Activated CD8-positive, alpha-beta memory T cell treated with anti-CD3 and anti-CD28 coated beads, Interleukin-2, amount 50 U/mL, for 1 hour (primary cell): ENCODE measurements around the gene METTL9.
A peak's percentile ranks its signal among the peaks of the same experiment; 100 is the strongest.
"Not testable (repeated sequence)": the region's sequence is repeated elsewhere in the genome, so short reads cannot be mapped to it uniquely, and the experiment has no call there.

Experiments
- DNase-seq: peaks from one replicate; pipeline ENCODE4 v3.0.0-alpha.2; 2020; ENCODE audit errors: extremely low read depth

Gene METTL9

DNA sequence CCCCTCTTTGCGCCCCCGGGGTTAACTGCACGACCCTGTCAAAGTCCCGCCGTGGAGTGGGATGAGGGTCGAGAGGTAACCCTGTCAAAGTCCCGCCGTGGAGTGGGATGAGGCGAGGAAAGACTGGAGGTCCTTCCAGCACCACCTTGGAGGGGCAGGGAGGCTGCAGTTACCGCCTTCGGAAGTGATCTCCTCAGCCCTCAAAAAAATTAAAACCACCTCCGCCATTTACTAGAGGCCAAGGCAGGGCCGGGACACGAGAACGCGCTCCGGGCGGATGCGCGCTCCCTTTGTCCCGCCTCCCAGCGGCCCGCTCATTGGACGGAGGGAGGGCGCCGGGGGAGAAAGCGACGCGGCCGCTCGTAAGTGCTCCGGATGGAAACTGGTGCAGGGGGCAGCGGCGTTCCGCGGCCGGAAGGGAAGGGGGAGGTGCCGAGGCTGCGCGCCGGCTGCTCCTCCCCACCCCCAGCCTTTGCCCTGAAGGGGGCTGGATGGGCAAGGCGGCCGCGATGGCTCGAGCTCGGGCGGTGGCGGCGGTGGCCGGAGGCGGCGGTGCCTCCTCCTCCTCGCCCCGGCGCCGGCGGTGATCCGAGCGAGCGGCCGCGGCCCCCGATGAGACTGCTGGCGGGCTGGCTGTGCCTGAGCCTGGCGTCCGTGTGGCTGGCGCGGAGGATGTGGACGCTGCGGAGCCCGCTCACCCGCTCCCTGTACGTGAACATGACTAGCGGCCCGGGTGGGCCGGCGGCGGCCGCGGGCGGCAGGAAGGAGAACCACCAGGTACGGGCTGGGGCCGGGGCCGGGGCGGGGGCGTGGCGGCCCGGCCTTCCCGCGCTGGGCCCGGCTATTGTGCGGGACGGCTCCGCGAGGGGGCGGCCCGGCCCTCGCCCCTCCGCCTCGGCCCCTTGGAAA, at the start of gene METTL9:
TSS of gene METTL9 (plus strand) at position 456 of the 909 bp plus-strand sequence. CDS start at position 613, 157 bp downstream.
- peak; percentile 78 for DNase-seq

DNA sequence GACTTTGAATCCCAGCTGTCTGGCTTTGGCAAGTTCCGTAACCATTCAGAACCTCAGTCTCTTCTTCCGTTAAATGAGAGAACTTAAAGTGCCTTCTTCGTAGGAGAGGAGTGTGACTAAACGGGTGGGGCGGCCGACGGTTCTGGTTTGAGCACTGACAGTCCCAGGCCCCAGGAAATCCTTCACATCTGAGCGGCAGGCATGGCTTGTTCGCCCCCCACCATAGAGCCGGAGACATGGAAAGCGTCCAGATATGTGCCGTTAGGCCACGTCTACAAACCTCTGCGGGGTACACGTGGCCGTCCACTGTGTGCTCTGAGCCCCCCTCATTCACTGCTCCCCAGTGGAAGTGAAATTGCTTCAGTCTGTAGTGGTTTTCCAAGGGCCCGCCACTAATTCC, 49.4 kb upstream of the METTL9 start:
- DNase-seq = not testable (repeated sequence)

DNA sequence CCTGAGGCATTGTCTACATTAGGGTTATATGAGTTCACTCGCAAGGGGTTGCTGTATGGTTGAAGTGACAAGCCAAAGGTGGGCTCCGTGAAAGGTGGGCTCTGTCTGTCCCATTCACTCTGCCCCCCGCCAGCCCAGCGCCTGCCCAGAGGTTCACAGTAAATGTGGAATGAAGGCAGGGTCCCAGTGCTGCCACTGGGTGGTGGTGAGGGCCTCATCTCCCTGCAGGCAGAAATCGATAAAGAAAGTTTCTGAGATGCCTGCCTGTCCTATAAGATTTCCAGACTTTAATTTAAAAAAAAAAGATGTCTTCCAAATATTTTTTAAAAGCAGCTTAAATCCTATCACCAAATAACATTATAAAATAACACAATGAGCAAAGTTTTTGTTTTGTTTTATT, 48.9 kb upstream of the METTL9 start:
- not testable (repeated sequence) for DNase-seq

DNA sequence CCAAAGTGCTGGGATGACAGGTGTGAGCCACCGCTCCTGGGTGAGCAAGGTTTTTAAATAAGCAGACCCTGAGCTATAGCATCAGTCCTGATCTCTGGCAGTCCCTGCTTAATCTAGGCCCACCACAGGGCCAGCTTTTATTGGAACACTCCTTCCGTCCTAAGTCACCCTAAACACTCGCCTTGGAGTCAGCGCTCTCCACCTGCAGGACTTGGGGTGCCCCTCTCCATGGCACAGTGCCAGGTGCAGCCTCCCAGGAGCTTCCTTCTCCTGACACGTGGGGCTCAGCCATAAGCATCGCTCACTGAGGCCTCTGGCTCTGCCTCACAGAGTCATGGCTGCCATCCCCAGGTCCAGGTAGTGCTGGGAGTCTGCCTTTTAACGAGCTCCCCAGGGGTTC, 48.3 kb upstream of the METTL9 start:
- DNase-seq = not testable (repeated sequence)

DNA sequence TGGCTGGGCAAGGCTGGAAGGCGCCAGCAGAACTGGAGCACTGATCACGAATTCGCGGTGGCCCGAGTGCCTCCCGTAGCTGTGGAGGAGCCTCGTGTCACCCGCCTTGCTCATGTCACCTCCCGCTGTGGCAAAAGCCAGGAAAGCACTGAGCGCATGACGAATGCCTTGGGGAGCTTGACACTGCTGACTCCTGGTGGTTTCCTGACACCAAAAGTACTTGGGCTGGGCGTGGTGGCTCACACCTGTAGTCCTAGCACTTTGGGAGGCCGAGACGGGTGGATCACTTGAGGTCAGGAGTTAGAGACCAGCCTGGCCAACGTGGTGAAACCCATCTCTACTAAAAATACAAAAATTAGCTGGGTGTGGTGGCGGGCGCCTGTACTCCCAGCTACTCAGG, 47.8 kb upstream of the METTL9 start:
- not testable (repeated sequence) for DNase-seq

DNA sequence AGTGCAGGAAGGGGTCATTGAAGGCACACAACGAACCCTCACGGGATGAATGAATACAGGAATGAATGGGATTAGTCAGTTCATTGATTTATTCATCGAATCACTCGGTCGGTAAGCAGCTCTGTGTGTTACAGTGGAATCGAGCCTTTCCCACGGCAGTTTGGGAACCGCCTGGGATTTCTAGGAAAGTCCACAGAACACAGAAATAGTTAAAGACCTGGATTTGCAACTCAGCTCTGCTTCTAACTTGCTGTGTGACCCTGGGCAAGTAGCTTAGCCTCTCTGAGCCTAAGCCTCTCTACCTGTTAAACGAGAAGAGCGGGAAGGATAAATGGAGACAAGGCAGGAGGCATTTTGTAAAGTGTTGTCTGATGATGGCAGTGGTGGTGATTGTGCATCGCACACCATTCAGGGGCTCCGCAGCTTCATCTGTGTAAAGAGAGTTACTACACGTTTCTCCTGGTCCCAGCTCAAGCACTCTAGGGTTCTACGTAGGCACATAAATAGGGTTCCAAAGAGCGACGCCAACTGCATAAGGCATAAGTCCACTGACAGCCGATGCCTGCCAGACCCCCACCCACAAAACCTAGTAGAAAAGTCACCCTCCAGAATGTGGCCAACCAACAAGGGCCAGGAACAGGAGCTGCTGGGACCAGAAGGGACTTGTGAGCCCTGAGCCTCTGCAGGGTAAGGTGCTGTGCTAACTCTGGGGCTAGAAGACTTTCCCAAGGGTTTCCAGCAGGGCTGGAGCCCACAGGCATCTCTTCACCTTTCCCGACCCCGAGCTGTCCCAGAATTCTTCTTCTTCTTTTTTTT, 45.7 kb upstream of the METTL9 start:
- DNase-seq = not testable (repeated sequence)

DNA sequence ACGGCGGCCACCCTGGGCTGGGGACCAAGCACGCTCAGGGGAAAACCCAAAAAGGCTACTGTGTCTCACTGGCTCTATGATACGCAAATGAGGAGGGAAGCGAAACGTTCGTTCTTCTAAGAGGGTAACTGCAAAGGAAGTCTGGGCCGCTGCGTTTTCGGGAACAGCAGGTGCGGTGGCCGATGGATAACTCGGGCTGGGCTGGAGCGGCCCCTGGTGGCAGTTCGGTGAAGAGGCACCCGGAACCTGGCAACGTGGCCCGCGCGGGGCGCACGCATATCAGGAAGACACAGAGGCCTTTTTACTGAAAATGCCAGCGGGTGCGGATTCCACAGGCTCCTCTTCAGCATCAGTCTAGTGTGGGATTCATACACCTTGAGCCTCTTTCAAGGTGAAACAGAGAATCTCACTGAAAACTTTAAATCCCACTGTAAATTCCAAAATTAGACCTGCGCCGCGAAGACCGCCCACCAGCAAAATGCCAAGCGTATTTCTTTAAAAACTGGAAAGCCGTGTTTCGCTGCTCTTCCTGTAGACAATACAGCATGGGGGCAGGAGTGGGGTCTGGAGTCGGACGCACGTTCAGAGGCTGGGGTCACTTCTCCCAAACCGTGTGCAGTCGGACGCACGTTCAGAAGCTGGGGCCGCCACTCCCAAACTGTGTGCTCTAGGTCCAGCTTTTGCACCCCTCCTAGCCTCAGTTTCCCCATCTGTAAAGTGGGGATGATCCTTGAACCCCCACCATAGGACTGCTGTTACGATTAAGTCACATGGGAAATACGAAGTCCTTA, 44.4 kb upstream of the METTL9 start:
- DNase-seq = peak; percentile 78

DNA sequence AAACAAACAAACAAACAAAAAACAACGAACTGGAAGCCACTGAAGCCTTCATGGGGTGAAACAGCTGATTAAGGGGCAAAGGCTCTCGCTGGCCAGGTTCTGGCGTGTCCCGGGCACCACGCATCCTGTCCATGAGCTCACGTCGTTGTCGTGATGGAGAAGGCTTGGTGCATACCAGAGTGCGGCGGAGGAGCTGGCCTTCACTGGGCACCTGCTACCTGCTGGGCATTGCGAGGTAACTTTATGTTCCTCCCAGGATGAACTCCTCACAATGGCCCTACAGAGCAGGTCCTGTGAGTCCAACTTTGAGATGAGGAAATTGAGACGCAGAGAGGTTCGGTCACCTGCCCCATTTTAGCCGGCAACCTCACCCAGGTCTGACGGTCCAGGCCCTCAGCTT, 43.8 kb upstream of the METTL9 start:
- DNase-seq = not testable (repeated sequence)

DNA sequence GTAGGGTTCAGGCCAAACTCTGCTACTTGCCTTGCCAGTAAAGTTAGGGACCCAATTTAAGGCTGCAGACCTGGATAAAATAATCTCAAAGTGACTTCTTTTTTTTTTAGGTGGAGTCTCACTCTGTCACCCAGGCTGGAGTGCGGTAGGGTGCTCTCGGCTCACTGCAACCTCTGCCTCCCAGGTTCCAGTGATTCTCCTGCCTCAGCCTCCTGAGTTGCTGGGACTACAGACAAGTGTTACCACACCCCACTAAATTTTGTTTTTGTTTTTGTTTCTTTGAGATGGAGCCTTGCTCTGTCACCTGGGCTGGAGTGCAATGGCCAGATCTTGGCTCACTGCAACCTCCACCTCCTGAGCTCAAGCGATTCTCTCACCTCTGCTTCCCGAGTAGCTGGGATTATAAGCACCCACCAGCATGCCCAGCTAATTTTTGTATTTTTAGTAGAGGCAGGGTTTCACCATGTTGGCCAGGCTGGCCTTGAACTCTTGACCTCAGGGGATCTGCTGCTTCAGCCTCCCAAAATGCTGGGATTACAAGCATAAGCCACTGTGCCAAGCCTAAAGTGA, 43.3 kb upstream of the METTL9 start:
- not testable (repeated sequence) for DNase-seq

DNA sequence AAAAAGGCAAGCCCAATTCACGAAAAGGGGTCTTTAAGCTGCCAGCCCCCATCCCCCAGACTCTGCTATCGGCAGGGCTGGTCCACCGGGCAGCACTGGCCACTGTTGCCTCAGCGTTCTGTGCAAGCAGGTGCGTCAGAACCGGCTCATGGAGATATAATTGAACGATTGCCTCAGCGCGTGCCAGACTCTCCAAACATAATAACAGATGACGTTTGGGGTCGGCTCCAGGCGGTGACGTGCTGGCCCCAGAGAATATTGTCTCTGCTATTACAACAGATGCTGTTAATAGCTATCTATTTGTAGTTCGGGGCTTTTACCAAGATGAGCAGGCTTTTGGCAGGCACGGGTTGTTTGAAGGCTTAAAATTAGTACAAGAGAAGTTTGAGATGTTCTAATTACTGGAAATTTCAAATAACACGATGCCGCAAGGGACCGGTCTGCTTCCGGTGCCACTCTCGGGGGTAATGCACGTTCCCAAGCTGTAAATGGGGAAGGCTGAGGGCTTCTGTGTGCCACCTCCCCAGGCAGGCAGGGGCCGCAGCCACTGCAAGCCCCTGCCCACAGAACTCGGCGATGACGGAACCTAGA, 42.6 kb upstream of the METTL9 start:
- DNase-seq = not testable (repeated sequence)

DNA sequence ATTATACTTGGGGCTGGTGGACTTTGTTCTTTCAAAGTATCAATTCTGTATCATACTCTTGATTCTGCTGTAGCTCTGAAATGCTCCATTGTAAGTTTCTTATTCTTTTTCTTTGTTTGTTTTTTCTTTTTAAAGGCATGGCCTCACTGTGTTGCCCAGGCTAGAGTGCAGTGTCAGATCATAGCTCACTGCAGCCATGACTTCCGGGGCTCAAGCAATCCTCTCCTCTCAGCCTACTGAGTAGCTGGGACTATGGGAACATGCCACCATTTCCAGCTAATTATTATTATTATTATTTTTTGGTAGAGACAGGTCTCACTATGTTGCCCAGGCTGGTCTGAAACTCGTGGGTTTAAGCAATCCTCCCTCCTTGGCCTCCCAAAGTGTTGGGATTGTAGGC, 38.9 kb upstream of the METTL9 start:
- DNase-seq = no peak

DNA sequence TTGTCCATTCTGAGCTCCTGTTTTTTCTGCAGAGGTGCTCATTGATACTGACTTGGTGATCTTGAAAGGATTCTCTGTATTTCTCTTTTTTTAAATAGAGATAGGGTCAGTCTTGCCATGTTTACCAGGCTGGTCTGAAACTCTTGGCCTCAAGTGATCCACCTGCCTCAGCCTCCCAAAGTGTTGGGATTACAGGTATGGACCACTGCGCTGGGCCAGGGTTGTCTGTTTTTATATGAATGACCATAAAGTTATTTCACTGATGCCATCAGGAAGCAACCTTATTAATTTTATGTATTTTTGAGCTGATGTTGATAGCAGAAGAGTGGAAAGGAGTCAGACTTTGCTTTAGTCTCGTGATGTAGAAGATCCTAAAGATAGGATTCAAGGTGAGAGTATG, 35.7 kb upstream of the METTL9 start:
- DNase-seq = no peak

DNA sequence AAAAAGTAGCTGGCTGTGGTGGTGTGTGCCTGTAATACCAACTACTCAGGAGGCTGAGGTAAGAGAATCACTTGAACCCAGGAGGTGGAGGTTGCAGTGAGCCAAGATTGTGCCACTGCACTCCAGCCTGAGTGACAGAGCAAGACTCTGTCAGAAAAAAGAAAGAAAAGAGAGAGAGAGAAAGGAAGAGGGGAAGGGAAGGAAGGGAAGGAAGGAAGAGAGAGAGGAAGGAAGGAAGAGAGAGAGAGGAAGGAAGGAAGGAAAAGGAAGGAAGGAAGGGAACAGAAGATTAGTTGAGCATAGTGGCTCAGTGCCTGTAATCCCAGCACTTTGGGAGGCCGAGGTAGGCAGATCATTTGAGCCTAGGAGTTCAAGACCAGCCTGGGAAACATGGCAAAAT, 35.0 kb upstream of the METTL9 start:
- DNase-seq = not testable (repeated sequence)

DNA sequence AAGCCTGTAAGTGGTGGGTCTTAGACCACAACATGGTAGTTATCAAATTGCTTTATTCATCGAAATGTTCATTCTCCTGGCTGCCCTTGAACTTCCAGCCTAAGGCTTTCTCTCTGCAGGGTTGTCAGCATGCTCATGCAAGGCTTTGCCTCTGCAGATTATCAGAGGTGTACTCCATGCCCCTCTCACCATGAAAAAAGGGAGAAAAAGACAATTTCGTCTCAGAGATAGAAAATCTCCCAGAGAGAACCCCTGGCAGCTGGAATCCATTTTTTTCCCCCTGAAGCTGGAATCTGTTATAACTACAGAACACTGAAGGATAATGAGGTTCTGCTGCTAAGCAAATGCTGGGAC, 33.9 kb upstream of the METTL9 start:
- no peak for DNase-seq

DNA sequence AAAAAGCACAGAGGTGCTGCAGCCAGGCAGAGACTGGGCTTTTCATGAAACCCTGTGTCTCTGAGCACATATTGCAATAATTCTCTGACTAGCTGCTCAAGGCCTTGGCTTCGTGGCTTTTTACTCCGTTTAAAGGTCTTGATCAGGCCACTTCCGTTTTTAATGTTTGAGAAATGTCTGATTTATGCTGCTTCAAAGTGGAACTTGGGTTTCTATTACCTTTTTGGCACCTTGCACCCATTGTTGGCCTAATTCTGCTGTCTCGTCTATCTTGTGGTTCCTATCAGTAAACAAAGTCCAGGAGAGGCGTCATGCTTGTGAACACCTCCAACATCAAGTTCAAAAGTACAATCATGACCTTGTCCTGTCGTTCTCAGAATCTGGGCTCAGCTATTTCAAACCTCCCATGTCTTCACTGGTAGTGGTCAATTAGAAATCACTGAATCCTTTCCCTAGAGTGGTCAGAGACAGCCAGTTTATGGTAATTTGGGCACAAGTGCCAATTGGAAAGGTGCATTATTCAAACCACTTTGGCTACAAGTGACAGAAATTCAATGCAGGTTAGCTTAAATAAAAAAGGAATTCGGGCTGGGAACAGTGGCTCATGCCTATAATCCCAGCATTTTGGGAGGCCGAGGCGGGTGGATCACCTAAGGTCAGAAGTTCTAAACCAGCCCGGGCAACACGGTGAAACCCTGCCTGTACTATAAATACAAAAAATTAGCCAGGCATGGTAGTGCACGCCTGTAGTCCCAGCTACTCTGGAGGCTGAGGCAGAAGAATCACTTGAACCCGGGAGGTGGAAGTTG, 33.3 kb upstream of the METTL9 start:
- no peak for DNase-seq

DNA sequence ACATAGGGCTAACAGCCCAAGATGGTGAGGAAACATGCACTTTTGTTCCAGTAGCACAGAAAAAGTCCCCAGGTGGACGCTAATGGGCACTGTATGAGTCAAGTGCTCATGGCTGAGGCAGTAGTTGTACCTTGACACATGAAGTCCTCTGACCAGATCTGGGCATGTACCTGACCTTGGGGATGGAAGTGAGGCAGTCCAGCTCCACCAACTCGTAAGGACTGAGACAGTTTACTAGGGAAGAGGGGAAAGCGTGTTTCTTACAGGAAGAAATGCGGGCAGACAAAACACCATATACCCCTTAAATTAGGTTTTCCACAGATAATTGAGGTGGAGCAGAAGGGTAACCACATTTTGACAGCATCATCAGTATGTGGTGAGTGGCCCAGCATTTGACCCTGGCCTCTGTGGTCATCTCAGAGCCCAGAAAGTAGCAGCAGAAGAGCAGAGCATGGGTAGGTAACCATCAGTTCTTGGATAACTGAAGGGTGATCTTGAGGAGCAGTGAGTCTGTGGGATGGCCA, 32.4 kb upstream of the METTL9 start:
- no peak for DNase-seq

DNA sequence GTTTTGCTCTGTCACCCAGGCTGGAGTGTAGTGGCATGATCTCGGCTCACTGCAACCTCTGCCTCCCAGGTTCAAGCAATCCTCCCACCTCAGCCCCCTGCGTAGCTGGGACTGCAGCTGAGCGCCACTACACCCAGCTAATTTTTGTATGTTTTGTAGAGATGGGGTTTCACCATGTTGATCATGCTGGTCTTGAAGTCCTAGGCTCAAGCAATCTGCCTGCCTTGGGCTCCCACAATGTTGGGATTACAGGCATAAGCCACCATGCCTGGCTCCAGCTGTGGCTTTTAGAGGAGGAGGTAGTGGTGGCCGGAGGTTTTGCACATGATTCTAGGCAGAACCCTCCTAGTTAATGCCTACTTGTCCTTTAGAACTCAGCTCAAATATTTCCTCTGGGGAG, 31.9 kb upstream of the METTL9 start:
- not testable (repeated sequence) for DNase-seq

DNA sequence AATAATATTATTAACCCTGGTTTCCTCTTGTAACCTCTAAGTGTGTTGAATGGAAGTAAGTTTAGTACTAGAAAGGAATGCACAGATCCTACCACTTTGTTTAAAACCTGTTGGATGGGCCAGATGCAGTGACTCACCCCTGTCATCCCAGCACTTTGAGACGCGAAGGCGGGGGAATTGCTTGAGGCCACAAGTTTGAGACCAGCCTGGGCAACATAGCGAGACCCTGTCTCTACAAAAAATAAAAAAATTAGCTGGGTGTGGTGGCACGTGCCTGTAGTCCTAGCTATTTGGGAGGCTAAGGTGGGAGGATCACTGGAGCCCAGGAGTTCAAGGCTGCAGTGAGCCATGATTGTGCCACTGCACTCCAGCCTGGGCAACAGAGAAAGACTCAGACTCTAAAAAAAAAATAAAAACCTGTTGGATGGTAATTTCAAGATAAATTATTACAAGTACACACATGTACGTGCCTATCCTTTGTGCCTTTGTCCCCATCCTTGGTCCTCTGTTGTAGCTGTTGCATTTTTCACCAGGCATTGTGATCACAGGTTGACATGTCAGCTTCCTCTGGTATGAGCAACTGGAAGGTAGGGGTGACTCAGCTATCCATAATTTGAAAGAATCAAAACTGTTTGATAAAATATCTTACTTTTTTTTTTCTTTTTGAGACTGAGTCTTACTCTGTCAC, 30.7 kb upstream of the METTL9 start:
- no peak for DNase-seq

DNA sequence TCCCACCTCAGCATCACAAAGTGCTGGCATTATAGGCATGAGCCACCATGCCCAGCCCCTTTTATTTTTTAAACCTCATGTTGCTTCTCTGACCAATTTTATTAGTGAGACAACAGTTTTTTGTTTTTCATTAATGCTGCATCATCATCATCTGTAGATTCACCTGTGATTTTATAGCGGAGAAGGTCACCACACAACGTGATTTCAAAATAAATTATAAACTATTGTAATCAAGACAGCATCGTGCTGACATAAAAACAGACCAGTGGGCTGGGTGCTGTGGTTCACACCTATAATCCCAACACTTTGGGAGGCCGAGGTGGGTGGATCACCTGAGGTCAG, 28.7 kb upstream of the METTL9 start:
- DNase-seq = no peak

DNA sequence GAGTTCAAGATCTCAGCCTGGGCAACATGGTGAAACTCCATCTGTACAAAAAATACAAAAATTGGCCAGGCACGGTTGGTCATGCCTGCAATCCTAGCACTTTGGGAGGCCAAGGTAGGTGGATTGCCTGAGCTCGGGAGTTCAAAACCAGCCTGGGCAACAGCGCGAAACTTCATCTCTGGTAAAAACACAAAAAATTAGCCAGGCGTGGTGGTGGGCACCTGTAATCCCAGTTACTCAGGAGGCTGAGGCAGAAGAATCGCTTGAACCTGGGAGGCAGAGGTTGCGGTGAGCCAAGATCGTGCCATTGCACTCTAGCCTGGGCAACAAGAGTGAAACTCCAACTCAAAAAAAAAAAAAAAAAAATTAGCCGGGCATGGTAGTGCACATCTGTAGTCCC, 25.9 kb upstream of the METTL9 start:
- DNase-seq = not testable (repeated sequence)
